Esophagus squamous epithelium (tissue), 5 donors: ENCODE data around the gene ANXA11. TPM values are rescaled to one million over a fixed set of nuclear protein-coding genes. Genes with fewer than 3 reads are reported as not detected.
"Not testable (repeated sequence)": the region's sequence is repeated elsewhere in the genome, so short reads cannot be mapped to it uniquely, and the experiment has no call there.

Experiments
- DNase-seq: peaks from one replicate; lab custom pipeline; 2025; lab: John Stamatoyannopoulos, UW
- H3K27ac ChIP-seq, 4 donors: fragments of 200-600 bp; sonication (generic); one replicate each; pipeline ENCODE4 v1.5.1; 2016 to 2019; ENCODE audit warnings: mild to moderate bottlenecking in 1 of 4
- H3K27me3 ChIP-seq, 4 donors: fragments of 200-600 bp; sonication (generic); 1 replicate in 3 of 4; 2 replicates in 1 of 4; pipeline versions ENCODE4 v1.5.1 to v1.6.0; 2017 to 2021; ENCODE audit warnings: antibody characterized with exemption in 1 of 4
- H3K36me3 ChIP-seq, 3 donors: fragments of 200-600 bp; sonication (generic); one replicate each; pipeline ENCODE4 v1.5.1; 2016 to 2019
- H3K4me1 ChIP-seq, 3 donors: fragments of 200-600 bp; sonication (generic); one replicate each; pipeline ENCODE4 v1.5.1; 2017 to 2019
- H3K4me3 ChIP-seq, 4 donors: fragments of 200-600 bp; sonication (generic); 1 replicate in 3 of 4; 2 replicates in 1 of 4; pipeline ENCODE4 v1.5.1; 2016 to 2019; ENCODE audit warnings: mild to moderate bottlenecking in 2 of 4, moderate library complexity in 1 of 4
- H3K9me3 ChIP-seq, 3 donors: fragments of 200-600 bp; sonication (generic); one replicate each; pipeline ENCODE4 v1.5.1; 2016 to 2019
- POLR2A ChIP-seq, 4 donors: fragments of 450-650 bp; IDR thresholded peaks; one replicate each; pipeline ENCODE4 v1.6.1; 2017; ENCODE audit warnings: antibody characterized with exemption in 4 of 4, mild to moderate bottlenecking in 4 of 4, moderate library complexity in 3 of 4
- WGBS, 2 donors: methylation state at CpG; one replicate each; pipeline ENCODE4 v1.1.5; 2018; 5-methylcytosine and 5-hydroxymethylcytosine counted together
- intact Hi-C: fragments of 100-400 bp; cut with DNase I; formaldehyde crosslinking; loops from one replicate; pipeline ENCODE4 v1.15.0; 2022
- total RNA-seq, 4 donors: library from RNA; depleted of rRNA; stranded (reverse); fragments of >200 nt; gene quantifications; one replicate each; pipeline ENCODE4 v1.1.0, GENCODE V29; 2016
- TF ChIP-seq, protein P1 (sequence below), 6 experiments: fragments of 450-650 bp in 4 of 6; fragments of 200-600 bp in 2 of 6; sonication (generic) in 2 of 6; IDR thresholded peaks; one replicate each; pipeline ENCODE4 v1.5.1; 2016 to 2019; ENCODE audit warnings: antibody characterized with exemption in 6 of 6, mild to moderate bottlenecking in 4 of 6, moderate library complexity in 4 of 6
- donor health status: DM: yes; HTN: yes; CAD: no.

The ANXA11 gene
- total RNA-seq, 4 donors from 2014 or later, result 131 to 243 (median 163) TPM

DNA sequence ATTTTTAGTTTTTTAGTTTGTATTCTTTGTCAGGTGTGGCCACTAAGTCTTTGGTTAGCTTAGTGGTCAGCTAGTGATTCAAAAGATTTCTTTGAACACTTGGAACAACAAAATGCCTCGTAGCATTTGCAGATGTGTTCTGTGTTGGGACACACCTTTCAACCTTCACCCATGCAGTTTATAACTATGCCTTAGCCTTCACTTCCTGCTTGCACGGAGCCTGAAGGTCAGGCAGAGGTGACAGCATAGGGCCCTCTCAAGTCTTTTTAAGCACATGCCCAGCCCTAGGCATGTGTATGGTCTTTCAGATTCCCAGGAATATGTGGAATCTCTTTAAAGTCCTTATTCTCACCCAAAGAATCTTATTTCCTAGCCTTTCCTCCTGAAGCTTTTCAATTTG is 55.2 kb downstream of the ANXA11 start:
- Histone ChIP-seq H3K9me3 (no peaks in the 10 kb centered on the region), H3K4me1 (peaks cover 0 to 19% (median 11%) of the 10 kb centered on the region in 3 donors), H3K27ac (no peak overlapping the region), H3K4me3 (no peak overlapping the region), H3K36me3 (peaks cover 0 to 79% (median 7%) of the 10 kb centered on the region in 3 donors), H3K27me3 (no peaks in the 10 kb centered on the region)
- no peak for DNase-seq
- TF ChIP-seq, protein P1, sequence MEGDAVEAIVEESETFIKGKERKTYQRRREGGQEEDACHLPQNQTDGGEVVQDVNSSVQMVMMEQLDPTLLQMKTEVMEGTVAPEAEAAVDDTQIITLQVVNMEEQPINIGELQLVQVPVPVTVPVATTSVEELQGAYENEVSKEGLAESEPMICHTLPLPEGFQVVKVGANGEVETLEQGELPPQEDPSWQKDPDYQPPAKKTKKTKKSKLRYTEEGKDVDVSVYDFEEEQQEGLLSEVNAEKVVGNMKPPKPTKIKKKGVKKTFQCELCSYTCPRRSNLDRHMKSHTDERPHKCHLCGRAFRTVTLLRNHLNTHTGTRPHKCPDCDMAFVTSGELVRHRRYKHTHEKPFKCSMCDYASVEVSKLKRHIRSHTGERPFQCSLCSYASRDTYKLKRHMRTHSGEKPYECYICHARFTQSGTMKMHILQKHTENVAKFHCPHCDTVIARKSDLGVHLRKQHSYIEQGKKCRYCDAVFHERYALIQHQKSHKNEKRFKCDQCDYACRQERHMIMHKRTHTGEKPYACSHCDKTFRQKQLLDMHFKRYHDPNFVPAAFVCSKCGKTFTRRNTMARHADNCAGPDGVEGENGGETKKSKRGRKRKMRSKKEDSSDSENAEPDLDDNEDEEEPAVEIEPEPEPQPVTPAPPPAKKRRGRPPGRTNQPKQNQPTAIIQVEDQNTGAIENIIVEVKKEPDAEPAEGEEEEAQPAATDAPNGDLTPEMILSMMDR (IDR thresholded peaks at IDR 0.05), result no peak
- no peak for TF ChIP-seq POLR2A (IDR thresholded peaks at IDR 0.05)
- 72 to 74% methylated on average over 2 of the region's 2 CpGs for WGBS, 2 donors
- intact Hi-C loops, result loop anchor here (5.0 kb wide), 1 partner anchor 67 kb away; no protein-coding TSS in a partner anchor

DNA sequence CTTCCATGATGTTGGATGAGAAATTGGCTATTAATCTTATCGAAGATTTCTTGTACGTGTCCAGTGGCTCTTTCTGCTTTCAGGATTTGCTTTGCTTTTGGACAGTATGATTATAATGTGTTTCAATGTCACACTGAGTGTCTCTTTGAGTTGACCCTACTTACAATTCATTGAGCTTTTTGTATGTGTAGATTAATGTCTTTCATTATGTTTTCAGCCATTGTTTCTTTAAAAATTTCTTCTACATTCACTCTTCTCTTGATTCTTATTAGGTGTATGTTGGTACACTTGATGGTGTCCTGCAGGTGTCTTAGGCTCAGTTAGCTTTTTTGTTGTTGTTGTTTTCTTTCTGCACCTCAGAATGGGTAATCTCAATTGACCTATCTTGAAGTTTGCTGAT is 56.2 kb downstream of the ANXA11 start:
- Histone ChIP-seq H3K27ac (no peak overlapping the region), H3K27me3 (no peaks in the 10 kb centered on the region), H3K9me3 (no peaks in the 10 kb centered on the region), H3K36me3 (peaks cover 0 to 69% (median 5%) of the 10 kb centered on the region in 3 donors), H3K4me1 (peaks cover 6 to 19% (median 9%) of the 10 kb centered on the region in 3 donors), H3K4me3 (no peak overlapping the region)
- TF ChIP-seq, protein P1 (IDR thresholded peaks at IDR 0.05), result no peak
- TF ChIP-seq POLR2A (IDR thresholded peaks at IDR 0.05), result no peak
- no peak for DNase-seq
- 96 to 100% methylated on average over 2 of the region's 2 CpGs for WGBS, 2 donors
- intact Hi-C loops, result loop anchor here (5.0 kb wide), 1 partner anchor 58 kb away; the partner anchor contains the start of gene ANXA11

DNA sequence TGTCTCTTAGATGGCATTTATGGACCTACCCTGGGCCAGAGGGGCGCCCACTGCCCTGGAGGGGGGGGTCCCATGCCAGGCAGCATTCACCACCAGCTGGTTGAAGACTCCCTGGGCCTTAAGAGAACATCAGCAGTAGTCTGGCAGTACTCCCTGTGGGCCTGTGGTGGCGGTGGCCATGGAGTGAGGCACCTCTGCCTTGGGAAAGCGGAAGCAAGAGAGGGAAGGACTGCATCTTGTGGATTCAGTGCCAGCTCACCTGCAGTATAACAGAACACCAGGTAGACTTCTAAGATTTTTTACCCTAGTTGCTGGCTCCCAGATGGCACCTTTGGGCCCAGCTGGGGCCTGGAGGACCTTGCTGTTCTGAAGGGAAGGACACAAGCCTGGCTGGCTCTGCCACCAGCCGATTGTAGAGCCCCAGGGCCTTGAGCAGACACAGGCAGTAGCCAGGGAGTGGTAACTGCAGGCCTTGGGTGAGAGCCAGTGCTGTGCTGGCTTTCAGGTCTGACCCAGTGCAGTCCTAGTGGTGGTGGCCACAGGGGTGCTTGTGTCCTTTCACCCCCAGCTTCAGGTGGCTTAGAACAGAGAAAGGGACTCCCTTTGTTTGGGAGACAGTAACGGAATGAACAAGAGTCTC is 57.1 kb downstream of the ANXA11 start:
- H3K4me3 ChIP-seq, result no peak overlapping the region
- H3K27ac ChIP-seq, result peak overlapping the region in 1 of 4 donors; percentile 25
- WGBS, 2 donors, result 66 to 83% methylated on average over 1 to 2 of the region's 5 CpGs
- intact Hi-C loops, result loop anchor here (5.0 kb wide), 1 partner anchor 59 kb away; the partner anchor contains the start of gene ANXA11
- H3K9me3 ChIP-seq, result no peaks in the 10 kb centered on the region
- peaks cover 10 to 28% (median 15%) of the 10 kb centered on the region in 3 donors for H3K4me1 ChIP-seq
- no peak for TF ChIP-seq POLR2A (IDR thresholded peaks at IDR 0.05)
- TF ChIP-seq, protein P1 (IDR thresholded peaks at IDR 0.05), result no peak
- DNase-seq, result no peak
- peaks cover 0 to 60% (median 5%) of the 10 kb centered on the region in 3 donors for H3K36me3 ChIP-seq
- no peaks in the 10 kb centered on the region for H3K27me3 ChIP-seq

DNA sequence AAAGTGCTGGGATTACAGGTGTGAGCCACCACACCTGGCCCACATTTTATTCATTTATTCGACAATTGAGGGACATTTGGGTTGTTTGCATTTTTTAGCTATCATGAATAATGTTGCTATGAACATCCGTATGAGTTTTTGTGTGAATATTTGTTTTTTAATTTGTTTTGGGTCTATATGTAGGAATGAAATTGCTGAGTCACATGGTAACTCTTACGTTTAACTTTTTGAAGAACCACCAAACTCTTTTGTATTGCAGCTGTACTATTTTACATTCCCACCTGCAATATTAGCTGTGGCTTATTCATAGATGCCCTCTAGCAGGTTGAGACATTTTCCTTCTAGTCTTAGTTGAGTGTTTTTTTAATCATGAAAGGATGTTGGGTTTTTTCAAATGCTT is 58.4 kb downstream of the ANXA11 start:
- Histone ChIP-seq H3K27ac (no peak overlapping the region), H3K4me3 (no peak overlapping the region), H3K9me3 (no peaks in the 10 kb centered on the region), H3K4me1 (peaks cover 10 to 28% (median 15%) of the 10 kb centered on the region in 3 donors), H3K36me3 (peaks cover 0 to 47% (median 0%) of the 10 kb centered on the region in 3 donors), H3K27me3 (peaks cover 0 to 3% (median 0%) of the 10 kb centered on the region in 4 donors)
- WGBS, 2 donors, result 45 to 67% methylated on average over 3 of the region's 3 CpGs
- intact Hi-C loops, result loop anchor here (5.0 kb wide), 1 partner anchor 60 kb away; the partner anchor contains the start of gene ANXA11
- TF ChIP-seq POLR2A (IDR thresholded peaks at IDR 0.05), result no peak
- TF ChIP-seq, protein P1 (IDR thresholded peaks at IDR 0.05), result no peak
- no peak for DNase-seq

DNA sequence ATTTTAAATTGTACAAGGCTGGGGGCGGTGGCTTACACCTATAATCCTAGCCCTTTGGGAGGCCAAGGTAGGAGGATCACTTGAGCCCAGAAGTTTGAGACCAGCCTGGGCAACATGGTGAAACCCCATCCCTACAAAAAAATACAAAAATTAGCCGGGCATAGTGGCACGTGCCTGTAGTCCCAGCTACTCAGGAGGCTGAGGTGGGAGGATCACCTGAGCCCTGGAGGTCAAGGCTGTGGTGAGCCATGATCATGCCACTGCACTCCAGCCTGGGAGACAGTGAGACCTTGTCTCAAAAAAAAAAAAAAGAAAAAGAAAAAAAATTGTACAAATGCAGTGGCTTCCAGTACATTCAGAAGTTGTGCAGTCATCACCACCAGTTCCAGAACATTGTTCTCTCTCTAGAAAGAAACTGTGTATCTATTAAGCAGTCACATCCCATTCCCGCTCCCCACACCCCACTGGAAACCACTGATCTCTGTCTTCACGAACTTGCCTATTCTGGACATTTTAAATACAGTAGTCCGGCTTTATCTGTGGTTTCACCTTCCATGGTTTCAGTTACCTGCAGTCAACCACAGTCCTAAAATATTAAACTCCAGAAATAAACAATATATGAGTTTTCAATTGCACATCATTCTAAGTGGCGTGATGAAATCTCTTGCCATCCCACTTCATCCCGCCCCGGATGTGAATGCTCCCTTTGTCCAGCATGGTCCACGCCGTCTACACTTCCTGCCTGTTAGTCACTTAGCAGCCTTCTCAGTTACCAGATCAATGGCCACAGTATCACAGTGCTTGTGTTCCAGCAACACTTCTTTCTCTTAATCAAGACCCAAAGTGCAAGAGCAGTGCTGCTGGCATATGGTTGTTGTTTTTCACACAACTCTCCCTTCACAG is 59.7 kb downstream of the ANXA11 start:
- H3K4me1 ChIP-seq, result peaks cover 10 to 28% (median 15%) of the 10 kb centered on the region in 3 donors
- peaks cover 0 to 12% (median 0%) of the 10 kb centered on the region in 4 donors for H3K27me3 ChIP-seq
- not testable (repeated sequence) for H3K4me3 ChIP-seq, DNase-seq, H3K9me3 ChIP-seq
- peak overlapping the region in 3 of 4 donors; percentile 46 to 62 (median 56) for H3K27ac ChIP-seq
- intact Hi-C loops, result loop anchor here (5.0 kb wide), 1 partner anchor 62 kb away; the partner anchor contains the start of gene ANXA11
- 47 to 72% methylated on average over 11 of the region's 11 CpGs for whole genome bisulfite sequencing, 2 donors
- peaks cover 0 to 34% (median 0%) of the 10 kb centered on the region in 3 donors for H3K36me3 ChIP-seq
